ENCODE results near the gene STPG4.
"Not testable (repeated sequence)": the region's sequence is repeated elsewhere in the genome, so short reads cannot be mapped to it uniquely, and the experiment has no call there.

- not testable (repeated sequence) for TF ChIP-seq CTCF (conservative IDR thresholded peaks at IDR 0.05); ZFX (IDR thresholded peaks at IDR 0.05)
Measured at GRCh38 chr2:47106231-47106630, 48.9 kb downstream of the STPG4 start.
